ENCODE results near the gene S100A1. TPM values are rescaled to one million over a fixed set of nuclear protein-coding genes. Genes with fewer than 3 reads are reported as not detected.
"Not testable (repeated sequence)": the region's sequence is repeated elsewhere in the genome, so short reads cannot be mapped to it uniquely, and the experiment has no call there.

The S100A1 gene
- total RNA-seq, 2 experiments from 2014 or later: not detected

- peaks cover 19% of the 10 kb centered on the region for H3K36me3 Mint-ChIP-seq (ENCODE audit: low read depth)
- H3K36me3 ChIP-seq (ENCODE audit: insufficient read depth, low read length): peaks cover 32% of the 10 kb centered on the region
- not testable (repeated sequence) for H3K9me3 Mint-ChIP-seq; H3K4me3 Mint-ChIP-seq; H3K27me3 Mint-ChIP-seq; H3K9me3 ChIP-seq (ENCODE audit: control insufficient read depth in 1 of 2, insufficient read depth in 1 of 2, low read length in 2 of 2); H3K27ac Mint-ChIP-seq; H3K27me3 ChIP-seq (ENCODE audit: control insufficient read depth in 1 of 2, insufficient read depth in 2 of 2, low read length in 2 of 2)
- H3K4me3 ChIP-seq (ENCODE audit: low read length): peak overlapping the region; percentile 79
- intact Hi-C loops (cut with DNase I, micrococcal nuclease): loop anchor here (1.0 to 10.0 kb wide), 8 partner anchors 13 to 321 kb away; partner anchors contain the start of genes CHTOP (in 2 of the 2), RPS27 (in 2 of the 2), GATAD2B (in 1 of the 2) and INTS3 (in 1 of the 2)
- ChIA-PET POLR2A (interaction anchor here (0.6 to 2.9 kb wide), 19 partner anchors 10 to 1601 kb away, joined by 3 to 35 read pairs (median 4); partner anchors contain the start of genes CHTOP, INTS3, JTB and RPS27), CTCF (interaction anchor here (0.5 to 1.5 kb wide), 7 partner anchors 10 to 298 kb away, joined by 3 to 4 read pairs (median 3); partner anchors contain the start of gene INTS3)
- TF ChIP-seq CTCF (IDR thresholded peaks at IDR 0.05): peak; percentile 14
- H3K4me1 Mint-ChIP-seq (ENCODE audit: low read depth): peaks cover 25% of the 10 kb centered on the region
- DNase-seq (peak in 12 of 14 experiments; percentile 20 to 73 (median 38)), ATAC-seq (ENCODE audit: poor library complexity) (peak; percentile 28)
- peak overlapping the region; percentile 89 for H3K27ac ChIP-seq (ENCODE audit: low read depth in 1 of 2, low read length in 2 of 2)
- peaks cover 36% of the 10 kb centered on the region for H3K4me1 ChIP-seq (ENCODE audit: insufficient read depth, low read length)
Observed at GRCh38 chr1:153671628-153672353, 43.6 kb downstream of the S100A1 start.

DNA sequence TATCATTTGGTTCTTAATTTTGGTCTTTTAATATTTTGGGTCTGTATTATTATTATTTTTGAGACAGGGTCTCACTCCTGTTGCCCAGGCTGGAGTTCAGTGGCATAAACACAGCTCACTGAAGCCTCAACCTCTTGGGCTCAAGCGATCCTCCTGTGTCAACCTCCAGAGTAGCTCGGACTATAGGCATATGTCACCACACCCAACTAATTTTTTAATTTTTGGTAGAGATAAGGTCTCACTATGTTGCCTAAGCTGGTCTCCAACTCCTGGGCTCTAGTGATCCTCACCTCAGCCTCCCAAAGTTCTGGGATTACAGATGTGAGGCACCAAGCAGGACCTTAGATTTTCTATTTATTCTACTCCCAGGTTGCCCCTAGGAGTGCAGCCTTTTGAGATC, 45.3 kb downstream of the S100A1 start:
- ChIA-PET POLR2A (no interaction called here), CTCF (no interaction called here)
- DNase-seq (no peak), ATAC-seq (ENCODE audit: poor library complexity) (no peak)
- Histone ChIP-seq H3K4me1 (ENCODE audit: insufficient read depth, low read length) (peaks cover 44% of the 10 kb centered on the region), H3K4me3 (ENCODE audit: low read length) (no peak overlapping the region), H3K36me3 (ENCODE audit: insufficient read depth, low read length) (peaks cover 14% of the 10 kb centered on the region), H3K27me3 (ENCODE audit: control insufficient read depth in 1 of 2, insufficient read depth in 2 of 2, low read length in 2 of 2) (peaks cover 8 to 11% of the 10 kb centered on the region in 2 experiments), H3K9me3 (ENCODE audit: control insufficient read depth in 1 of 2, insufficient read depth in 1 of 2, low read length in 2 of 2) (no peaks in the 10 kb centered on the region), H3K27ac (ENCODE audit: low read depth in 1 of 2, low read length in 2 of 2) (no peak overlapping the region)
- Mint-ChIP-seq H3K27me3 (peaks cover 21% of the 10 kb centered on the region), H3K36me3 (ENCODE audit: low read depth) (peaks cover 2% of the 10 kb centered on the region), H3K4me1 (ENCODE audit: low read depth) (peaks cover 26% of the 10 kb centered on the region), H3K27ac (no peak overlapping the region), H3K9me3 (no peaks in the 10 kb centered on the region), H3K4me3 (peak overlapping the region; percentile 47)
- intact Hi-C loops (cut with DNase I, micrococcal nuclease): loop anchor here (2.0 to 10.0 kb wide), 5 partner anchors 55 to 319 kb away; partner anchors contain the start of genes GATAD2B (in 1 of the 2), INTS3 (in 1 of the 2), RPS27 (in 1 of the 2) and S100A6 (in 1 of the 2)
- no peak for TF ChIP-seq CTCF (IDR thresholded peaks at IDR 0.05)

GRCh38 chr1:153677718-153678518, 49.7 kb downstream of the S100A1 start:
- Mint-ChIP-seq H3K27ac (no peak overlapping the region), H3K27me3 (peaks cover 57% of the 10 kb centered on the region), H3K36me3 (ENCODE audit: low read depth) (no peaks in the 10 kb centered on the region), H3K4me1 (ENCODE audit: low read depth) (peaks cover 20% of the 10 kb centered on the region), H3K4me3 (peak overlapping the region; percentile 71), H3K9me3 (no peaks in the 10 kb centered on the region)
- Histone ChIP-seq H3K36me3 (ENCODE audit: insufficient read depth, low read length) (no peaks in the 10 kb centered on the region), H3K4me1 (ENCODE audit: insufficient read depth, low read length) (peaks cover 25% of the 10 kb centered on the region), H3K4me3 (ENCODE audit: low read length) (peak overlapping the region; percentile 36), H3K27ac (ENCODE audit: low read depth in 1 of 2, low read length in 2 of 2) (no peak overlapping the region), H3K9me3 (ENCODE audit: control insufficient read depth in 1 of 2, insufficient read depth in 1 of 2, low read length in 2 of 2) (no peaks in the 10 kb centered on the region), H3K27me3 (ENCODE audit: control insufficient read depth in 1 of 2, insufficient read depth in 2 of 2, low read length in 2 of 2) (peaks cover 30 to 35% of the 10 kb centered on the region in 2 experiments)
- CTCF ChIA-PET: interaction anchor here (0.6 to 1.4 kb wide), 7 partner anchors 8 to 145 kb away, joined by 3 to 12 read pairs (median 3); no protein-coding TSS in a partner anchor
- peak; percentile 73 for TF ChIP-seq CTCF (IDR thresholded peaks at IDR 0.05)
- POLR2A ChIA-PET: interaction anchor here (1.4 to 2.7 kb wide), 2 partner anchors 44 to 49 kb away, joined by 4 to 12 read pairs; partner anchors contain the start of genes CHTOP and INTS3
- intact Hi-C loops (cut with DNase I, micrococcal nuclease): loop anchor here (1.0 to 10.0 kb wide), 4 partner anchors 71 to 307 kb away; partner anchors contain the start of gene GATAD2B (in 1 of the 2)
- ATAC-seq (ENCODE audit: poor library complexity): peak; percentile 51
- DNase-seq: peak in 13 of 14 experiments; percentile 22 to 74 (median 38)

Data from CD4-positive, alpha-beta T cell (primary cell).